Inferior parietal cortex (tissue), 1 donor: ENCODE measurements around the gene BCL2.

Source experiments
- DNase-seq: peaks from one replicate; pipeline ENCODE4 v3.0.0-alpha.2; 2016; ENCODE audit errors: extremely low spot score

The BCL2 gene

DNA sequence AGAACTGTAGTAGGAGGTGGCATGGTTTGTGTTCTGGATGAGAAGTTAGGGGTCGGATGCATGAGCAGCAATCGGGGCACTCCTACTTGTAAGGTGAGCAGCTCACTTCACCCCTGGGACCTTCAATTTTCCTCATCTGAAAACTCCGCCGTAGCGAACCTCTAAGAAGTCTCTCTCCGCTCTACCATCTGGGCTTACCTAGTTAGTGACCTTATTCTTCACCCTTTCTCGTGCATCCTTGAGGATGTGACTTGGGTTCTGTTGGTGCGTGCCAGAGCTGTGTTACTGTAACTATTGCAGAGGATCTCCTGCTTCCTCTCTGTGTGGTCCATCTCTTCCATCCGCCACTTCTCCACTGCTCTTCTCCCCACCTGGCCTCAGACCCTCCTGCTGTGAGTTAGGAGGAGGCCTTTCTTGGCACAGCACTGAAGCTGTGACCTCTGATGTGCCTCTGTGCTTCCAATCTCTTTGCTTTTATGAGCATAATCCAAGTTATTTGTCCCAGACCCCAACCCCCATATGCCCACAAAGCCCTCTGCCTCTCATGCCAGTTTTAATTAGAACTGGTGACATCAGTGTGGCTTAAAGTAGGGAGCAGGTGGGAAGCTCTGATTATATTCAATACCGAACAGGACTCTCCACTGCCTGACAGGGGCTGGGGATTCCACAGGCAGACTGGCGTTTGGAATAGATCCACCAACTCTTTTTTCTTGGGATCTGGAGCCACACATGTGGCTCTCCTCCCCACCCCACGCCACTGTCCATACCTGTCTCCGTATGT lies 178.4 kb downstream of the BCL2 start:
- no peak for DNase-seq

DNA sequence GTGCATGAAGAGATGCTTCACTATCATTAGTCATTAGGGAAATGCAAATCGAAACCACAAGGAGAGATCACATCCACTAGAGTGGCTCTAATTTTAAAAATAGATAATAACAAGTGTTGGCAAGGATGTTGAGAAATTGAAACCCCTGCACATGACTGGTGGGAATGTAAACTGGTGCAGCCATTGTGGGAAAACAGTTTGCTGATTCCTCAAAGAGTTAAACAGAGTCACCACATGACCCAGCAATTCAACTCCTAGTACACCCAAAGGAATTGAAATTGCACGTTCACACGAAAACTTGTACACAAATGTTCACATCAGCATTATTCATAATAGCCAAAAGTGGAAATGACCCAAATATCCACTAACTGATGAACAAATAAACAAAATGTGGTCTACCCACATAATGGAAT lies 179.5 kb downstream of the BCL2 start:
- DNase-seq = no peak

DNA sequence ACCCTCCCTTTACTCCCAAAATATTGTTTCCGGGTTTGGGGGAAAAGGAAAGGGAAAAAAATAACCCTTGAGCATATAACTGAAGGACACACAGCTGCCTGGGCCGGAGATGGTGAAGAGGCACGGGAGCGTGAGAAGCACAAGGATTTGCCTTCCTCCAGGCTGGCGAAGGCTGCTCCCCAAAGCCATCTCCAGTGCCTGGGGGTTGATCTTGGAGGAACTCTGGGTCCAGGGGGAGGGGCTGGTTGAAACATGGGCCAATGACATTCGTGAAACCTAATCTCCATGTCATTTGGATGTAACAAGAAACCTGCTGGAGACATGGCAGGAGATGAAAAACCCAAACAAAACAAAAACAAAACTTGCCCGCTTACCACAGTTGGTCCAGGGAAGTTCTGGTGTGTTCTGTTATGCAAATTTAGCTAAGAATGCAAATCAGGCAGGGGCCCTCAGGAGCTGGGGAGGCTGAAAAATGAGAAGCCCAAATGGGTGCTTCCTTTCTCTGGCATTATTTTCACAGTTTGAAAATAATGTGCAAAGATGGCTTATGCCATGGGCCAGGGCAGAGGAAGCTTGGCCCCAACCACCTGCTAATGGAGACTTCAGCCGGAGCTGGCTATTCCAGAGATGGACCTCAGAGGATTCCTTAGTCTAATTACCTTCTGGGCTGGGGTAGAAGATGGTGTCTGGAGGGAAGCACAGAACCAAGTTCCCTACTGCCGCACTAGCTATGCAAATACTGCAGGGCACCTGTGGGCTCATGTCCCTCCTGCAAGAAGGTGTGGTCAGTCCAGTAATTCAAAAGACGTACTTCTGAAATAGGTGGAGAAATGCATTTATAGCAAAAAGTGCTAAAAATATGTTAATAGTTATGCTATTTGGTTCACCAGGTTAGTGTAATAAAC lies 180.9 kb downstream of the BCL2 start:
- DNase-seq = no peak

DNA sequence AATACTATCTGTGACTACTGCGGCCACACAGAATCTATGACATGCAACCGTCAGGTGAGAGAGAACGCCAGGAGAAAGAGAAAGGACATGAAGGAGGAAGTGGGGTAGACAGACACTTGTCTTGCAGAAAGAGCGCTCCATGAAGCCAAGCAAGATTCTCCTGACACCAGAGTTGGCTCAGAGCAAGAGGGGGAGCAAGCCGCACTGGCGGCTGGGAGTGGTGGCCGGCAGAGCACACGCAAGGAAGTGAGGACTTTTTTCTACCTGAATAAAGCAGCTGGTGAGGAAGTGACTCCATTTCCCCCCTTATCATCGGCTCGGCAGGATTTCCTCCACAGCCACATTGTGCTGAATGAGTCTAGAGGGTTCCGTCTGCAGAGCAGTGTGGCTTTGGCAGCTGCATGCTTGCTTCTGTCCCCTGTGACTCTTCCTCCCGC lies 181.6 kb downstream of the BCL2 start:
- no peak for DNase-seq

DNA sequence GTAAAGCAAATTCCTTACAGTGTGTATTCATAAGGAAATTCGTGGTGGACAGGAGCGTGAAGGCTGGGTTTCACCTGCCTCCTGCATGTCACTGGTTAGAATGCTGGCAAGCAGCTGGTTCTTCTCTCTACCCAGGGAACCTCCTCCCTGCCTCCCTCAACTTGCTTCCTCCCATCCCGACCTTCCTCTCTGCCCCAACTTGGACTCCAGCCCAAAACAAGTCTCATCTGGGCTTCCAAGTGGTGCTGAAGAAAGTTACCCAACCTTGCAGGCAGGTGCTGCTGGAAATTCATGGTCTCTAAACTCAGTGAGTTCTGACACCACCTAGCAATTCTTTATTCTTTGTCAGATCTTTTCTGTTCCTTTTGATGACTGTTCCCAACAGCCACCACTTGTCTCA lies 184.5 kb downstream of the BCL2 start:
- DNase-seq = no peak

DNA sequence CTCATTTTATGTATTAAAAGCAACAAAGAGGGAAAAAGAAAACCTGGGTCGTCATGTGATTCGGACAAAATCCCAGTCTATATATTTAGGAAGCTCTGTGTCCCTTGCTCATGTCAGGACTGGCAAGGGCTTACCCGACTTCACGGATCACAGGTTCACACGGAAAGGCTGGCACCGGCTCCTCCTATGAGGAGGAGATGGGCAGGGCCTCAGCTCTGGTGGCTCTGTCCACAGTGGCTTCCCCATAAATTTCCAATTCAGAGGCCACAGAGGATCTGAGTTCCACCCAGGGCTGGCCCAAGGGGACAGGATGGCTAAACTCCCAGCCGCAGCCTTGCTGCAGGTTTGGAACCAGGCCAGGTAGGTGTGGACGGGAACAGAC lies 186.8 kb downstream of the BCL2 start:
- no peak for DNase-seq

DNA sequence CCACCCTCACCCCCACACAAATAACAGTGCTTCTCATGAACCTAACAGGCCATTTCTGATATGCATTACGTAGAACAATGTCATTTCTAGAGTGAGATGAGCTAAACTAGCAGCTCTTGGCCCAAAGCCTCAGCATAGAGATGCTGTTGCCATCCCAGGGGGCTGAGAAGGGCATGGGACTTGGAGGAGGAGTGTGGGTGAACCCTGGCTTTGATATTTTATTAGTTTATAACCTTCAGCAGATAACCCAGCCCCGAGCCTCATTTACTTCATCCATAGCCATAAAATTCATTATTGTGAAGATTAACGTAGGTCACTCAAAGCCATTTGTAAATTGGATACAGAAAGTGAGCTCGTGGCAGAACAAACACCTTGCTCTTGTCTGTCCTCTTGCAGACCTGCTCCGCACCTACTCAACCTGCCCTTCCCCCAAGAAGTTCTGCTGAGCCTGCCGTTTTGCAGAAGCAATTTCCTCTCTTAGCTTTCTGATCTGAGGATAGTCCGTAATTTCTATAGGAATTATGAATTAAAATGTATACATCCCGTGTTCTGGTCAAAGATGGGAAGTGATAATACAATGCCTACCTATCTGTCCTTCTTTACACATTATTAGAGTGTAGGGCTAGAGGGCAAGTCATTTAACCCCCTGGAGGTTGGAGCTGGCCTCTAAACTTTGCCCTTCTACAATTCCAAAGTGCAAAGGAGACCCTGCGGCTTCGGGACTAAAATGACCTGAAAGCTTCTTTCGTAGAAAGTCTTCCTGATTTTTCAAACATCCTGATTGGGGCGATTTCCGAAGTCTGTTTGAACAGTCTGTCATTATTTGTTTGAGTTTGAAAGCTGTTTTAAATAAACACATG lies 187.4 kb downstream of the BCL2 start:
- DNase-seq = peak; percentile 21

DNA sequence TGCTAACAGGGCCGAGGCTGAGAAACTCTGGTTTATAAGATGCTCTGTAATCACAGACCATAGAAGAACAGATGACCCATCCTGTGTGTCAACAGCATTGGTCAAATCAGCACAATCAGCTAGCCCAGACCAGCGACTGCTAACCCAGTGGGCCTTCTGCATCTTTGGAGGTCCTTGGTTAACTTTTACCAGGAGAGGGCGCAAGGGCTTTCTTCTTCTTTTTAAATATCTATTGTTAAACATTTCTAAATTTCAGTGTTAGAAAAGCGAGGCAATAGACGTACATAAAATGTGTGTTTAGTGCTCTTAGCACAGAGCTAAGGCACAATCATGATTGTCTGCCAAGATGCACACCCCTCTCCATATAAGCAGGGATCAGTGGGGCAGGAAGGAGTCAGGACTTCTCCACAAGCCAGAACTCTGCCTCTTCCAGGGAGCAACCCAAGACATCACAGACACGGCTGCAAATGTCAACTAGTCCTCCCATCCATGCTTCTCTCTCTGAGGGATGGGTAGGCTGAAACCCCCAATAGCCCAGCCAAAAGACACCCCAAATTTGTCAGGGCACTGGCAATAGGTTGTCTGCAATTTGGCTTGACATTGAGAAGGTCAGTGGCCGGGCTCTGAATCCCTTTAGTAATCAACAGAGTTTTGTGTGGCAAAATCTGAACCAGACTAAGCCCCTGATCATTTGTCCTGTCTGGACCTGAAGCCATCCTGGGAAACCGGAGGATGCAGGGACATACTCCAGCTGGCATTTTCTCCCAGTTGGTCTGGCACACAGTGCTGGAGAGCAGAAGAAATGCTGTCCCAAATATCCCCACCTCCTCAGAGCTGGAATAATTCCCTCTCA lies 188.2 kb downstream of the BCL2 start:
- peak; percentile 78 for DNase-seq

DNA sequence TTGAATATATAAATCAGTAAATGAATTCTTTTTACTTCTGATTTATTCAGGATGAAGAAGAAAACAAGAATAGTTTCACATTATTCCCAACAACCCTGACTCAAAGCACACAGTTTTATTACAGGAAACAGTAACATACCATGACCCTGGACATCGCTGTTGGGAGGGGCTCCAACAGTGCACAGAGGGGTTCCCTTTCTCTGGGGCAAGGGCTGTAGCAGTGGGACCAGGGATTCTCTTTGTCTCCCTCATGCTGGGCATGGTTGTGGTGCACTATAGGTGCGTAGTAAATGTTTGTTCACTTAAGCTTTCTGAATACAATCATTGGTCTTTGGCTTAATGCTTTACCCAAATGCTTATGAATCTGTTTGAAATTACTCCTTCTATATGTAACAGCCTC lies 189.4 kb downstream of the BCL2 start:
- no peak for DNase-seq

DNA sequence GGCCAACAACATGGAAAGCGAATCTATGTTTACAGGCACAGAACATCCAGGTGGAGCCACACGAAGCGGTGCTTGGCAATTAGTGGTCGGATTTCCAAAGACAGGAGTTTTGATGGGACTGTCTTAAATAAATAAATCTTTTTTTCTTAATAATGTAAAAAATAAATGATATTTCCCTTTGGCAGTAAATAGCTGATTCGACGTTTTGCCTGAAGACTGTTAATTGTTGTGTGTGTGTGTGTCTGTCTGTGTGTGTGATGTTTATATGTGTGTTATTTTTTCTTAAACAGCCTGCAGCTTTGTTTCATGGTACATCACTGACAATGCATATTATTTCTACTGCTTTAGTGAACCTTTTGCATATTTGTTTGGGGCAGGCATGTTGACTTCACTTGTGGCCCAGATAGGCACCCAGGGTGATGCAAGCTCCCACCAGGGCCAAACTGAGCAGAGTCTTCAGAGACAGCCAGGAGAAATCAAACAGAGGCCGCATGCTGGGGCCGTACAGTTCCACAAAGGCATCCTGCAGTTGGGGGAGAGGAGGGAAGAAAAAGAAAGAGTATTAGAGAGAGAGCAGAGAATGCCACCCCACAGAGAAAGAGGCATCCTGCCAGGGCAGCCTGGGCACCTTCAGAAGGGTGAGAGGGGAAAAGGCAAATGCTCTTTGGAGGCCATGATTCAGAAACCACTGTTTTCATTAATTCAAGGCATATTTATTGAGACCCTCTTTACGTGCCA lies 191.2 kb downstream of the BCL2 start:
- no peak for DNase-seq

DNA sequence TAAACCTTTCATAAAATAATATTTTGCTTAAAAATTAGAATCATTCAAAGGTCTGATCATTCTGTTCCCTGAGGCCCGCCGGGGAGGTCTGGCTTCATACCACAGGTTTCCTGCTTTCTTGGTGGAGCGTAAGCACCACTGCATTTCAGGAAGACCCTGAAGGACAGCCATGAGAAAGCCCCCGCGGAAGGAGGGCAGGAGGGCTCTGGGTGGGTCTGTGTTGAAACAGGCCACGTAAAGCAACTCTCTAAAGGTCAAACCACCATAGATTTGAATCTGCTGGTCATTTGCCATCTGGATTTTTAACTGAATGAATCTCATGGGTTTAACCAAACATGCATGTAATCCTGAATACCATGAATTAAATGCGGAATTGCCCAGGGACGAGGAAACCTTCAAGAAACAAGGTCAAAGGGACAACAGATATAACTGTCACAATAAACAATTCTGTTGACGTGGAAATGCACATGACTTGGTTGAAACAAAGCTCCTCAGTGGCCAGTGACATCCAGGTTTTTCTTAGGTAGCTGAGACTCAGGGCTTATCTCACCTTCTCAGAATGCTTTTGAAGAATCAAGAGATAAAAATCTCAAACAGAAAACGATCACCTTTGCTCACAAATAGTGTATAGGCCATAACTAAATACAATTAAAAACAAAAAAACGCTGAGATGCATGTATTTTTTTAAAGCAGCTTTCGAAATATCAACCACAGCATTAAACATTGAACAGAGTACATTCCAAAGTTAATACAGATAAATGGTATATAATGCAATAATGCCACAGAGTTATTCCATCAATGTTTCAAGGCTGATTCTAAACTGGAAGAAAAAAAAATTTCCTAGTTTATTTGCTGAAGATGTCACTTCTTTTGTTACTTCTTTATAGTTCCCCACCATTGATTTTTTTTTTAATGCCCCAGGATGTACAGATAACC lies 193.2 kb downstream of the BCL2 start:
- no peak for DNase-seq

DNA sequence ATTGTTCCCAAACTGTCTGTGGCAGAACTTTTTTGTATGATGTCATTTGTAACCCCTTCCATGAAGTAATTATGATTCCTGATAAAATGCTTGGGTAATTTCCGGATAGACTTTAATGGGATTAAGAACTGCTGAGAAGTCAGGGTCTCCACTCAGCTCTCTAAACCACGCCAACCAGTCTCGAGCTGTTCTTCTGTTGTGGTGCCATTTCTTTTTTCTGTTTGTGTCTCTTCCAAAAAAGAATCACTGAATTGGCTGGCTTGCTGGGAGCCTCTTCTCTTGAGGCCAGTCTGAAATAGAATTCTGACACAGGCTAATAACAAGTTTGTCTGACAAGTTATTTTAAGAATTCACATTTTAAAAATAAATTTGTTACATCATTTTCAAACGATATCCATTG lies 198.9 kb downstream of the BCL2 start:
- no peak for DNase-seq

DNA sequence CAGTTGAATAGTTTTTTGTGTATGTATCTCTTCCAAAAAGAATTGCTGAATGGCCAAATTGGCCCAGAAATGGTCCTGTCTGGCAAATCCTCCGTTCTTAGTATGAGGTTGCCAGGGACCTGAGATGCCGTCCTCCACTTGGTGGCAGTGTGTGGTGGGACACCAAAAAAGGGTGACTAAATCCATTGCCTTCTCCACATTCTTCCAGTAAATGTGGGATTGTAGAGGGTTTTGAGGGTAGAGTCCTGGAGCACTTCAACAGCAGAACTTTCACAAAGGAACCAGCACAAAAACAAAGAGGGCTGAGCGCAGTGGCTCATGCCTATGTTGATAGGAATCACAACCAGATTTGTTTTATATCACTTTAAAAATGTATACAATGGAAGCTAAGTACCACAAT lies 199.9 kb downstream of the BCL2 start:
- DNase-seq = peak; percentile 67

DNA sequence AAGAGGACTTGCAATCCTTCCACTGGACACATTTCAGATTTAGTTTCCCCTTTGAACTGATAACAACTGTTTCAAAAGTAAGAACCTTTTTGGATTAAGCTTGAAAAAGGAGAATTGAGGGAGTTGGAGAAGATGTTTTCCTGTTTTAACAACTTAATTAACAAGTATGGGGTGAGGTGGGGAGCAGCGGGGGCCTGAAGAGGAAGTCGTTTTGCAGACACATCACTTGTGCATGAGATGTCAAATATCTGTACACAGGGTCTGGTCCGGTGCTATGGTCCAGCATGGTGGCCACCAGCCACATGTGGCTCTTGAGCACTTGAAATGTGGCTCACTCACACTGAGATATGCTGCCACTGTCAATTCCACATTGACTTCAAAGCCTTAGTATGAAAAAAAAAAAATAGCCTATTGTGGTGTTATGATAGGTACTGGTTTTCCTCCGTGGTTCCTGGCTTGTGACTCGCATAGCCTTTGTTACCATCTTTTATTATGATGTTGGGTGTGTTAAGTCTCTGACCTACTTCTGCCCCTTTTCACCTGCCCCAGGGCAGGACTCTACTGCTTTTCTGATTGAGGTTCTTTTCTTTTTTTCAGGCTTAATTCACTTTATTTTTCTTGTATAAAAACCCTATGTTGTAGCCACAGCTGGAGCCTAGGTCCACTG lies 205.5 kb downstream of the BCL2 start:
- DNase-seq = no peak

DNA sequence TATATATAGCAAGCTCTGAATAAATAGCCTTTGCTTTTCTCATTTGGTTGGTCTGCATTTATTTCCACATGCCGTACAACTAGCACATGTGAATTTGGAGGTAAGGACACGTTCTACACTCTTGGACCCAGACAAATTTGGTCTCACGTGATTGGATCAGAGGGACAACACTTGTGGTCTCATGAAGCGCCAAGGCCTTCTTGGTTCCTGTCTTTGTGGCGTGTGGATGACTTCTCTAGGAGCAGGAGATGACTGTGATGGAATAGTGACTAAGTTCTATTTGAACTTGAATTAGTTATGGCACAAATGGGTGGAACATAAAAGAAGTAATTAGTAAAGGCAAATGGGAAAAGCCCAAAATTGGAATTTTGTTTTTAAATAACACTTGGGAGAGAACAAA lies 206.9 kb downstream of the BCL2 start:
- no peak for DNase-seq

DNA sequence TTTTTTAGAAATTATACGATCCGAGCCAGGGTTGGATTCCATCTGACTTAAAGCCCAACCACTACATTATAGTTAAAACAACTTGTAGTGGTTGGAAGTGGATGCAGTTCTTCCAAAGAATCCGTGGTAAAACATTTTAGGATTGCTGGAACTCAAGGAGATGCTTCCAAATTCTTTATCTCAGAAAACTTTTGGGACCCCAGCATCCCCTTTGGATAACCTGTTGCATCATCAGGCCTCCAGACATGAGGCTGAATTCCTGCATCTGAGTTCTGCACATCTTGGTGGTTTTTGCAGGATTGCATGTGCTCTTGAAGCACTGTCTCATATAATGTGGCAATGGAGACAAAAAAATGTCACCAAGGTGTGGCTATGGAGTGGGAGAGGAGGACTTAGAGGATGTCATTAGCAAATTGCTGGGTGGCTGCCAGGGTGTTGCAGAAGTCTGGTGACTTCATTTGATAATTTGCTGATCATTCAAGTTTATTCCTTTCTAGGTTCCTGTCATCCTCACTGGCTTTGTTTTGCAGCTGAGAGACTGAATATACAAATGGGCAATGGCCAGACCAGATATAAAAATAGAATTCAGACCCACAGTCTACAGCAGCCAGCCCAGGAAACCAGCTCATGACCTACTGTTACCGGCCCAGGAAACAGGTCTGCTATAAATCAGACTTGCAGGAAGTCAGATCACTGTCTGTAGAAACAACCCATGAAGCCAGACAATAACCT lies 207.7 kb downstream of the BCL2 start:
- no peak for DNase-seq

DNA sequence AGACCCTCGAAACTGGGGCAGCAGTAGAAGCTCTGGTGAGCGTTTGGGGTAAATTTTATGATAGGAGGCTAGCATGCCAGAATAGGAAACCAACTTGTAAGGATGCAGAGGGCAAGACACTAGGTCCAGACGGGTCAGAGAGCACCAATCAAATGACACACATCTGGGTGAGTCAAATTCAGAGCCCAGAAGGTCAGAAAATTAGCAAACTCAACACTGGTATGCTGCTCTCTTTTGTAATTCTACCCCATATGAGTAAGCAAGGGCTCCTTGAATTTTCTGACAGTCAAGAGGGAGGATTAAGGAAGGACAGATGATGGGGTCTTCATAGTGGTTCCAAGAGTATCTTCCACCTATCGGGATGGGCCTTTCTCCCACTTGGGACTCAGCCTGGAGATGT lies 209.8 kb downstream of the BCL2 start:
- no peak for DNase-seq

DNA sequence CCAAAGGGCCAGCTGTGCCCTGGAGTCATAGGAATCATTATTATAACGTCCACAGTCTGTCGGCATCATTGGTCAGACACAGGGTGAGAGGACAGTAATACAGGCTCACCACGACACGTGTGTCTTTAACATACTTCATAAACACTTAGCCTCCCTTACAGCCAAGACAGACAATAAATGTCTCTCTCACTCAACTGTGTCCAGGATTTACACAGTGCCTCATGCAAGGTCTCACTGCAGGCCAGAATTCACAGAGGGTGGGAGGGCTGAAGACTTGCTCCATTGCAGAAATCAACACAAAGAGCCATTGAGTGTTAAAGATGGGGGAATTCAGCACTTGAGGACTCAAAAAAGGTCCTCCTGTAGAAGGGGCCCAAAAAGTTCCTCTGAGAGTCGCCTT lies 210.5 kb downstream of the BCL2 start:
- no peak for DNase-seq
